GM19239 (cell line): Measurements from ENCODE around the gene TENM3.

Experiments
- DNase-seq: peaks from one replicate; pipeline ENCODE4 v3.0.0; 2011; ENCODE audit warnings: low spot score; ENCODE audit not compliant: insufficient read length
- FAIRE-seq: peaks from 2 replicates; lab custom pipeline; 2011; peaks lifted over from hg19 to GRCh38; lab: Jason Lieb, UNC

The TENM3 gene

GRCh38 chr4:182778222-182778982 is 535.2 kb downstream of the TENM3 start:
- DNase-seq: no peak
- FAIRE-seq: no peak

GRCh38 chr4:182786991-182787390 is 543.8 kb downstream of the TENM3 start:
- DNase-seq (no peak), FAIRE-seq (no peak)

- no peak for FAIRE-seq
- no peak for DNase-seq
These were observed 545.0 kb downstream of the TENM3 start for GRCh38 chr4:182788201-182788600.

GRCh38 chr4:182789529-182789928 is 546.3 kb downstream of the TENM3 start:
- no peak for FAIRE-seq

GRCh38 chr4:182795446-182796238 is 552.4 kb downstream of the TENM3 start:
- no peak for DNase-seq

More at GRCh38 chr4:182789529-182789928, 546.3 kb downstream of the TENM3 start:
- DNase-seq: no peak

DNA sequence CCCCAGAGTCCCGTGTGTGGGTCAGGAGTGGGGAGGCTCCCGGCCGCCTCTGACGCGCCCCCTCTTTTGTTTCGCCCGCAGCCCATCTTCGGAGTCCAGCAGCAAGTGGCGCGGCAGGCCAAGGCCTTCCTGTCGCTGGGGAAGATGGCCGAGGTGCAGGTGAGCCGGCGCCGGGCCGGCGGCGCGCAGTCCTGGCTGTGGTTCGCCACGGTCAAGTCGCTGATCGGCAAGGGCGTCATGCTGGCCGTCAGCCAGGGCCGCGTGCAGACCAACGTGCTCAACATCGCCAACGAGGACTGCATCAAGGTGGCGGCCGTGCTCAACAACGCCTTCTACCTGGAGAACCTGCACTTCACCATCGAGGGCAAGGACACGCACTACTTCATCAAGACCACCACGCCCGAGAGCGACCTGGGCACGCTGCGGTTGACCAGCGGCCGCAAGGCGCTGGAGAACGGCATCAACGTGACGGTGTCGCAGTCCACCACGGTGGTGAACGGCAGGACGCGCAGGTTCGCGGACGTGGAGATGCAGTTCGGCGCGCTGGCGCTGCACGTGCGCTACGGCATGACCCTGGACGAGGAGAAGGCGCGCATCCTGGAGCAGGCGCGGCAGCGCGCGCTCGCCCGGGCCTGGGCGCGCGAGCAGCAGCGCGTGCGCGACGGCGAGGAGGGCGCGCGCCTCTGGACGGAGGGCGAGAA is 556.5 kb downstream of the TENM3 start:
- no peak for DNase-seq
- no peak for FAIRE-seq

More at GRCh38 chr4:182795446-182796238, 552.4 kb downstream of the TENM3 start:
- no peak for FAIRE-seq

GRCh38 chr4:182800216-182800515 is 557.0 kb downstream of the TENM3 start:
- DNase-seq: no peak
- no peak for FAIRE-seq

- no peak for FAIRE-seq
- no peak for DNase-seq
These were observed 558.4 kb downstream of the TENM3 start for GRCh38 chr4:182801636-182802035.

- no peak for DNase-seq
- FAIRE-seq: no peak
These were observed 559.4 kb downstream of the TENM3 start for GRCh38 chr4:182802621-182803020.

- FAIRE-seq: no peak
These were observed 560.0 kb downstream of the TENM3 start for GRCh38 chr4:182803235-182803634.

DNA sequence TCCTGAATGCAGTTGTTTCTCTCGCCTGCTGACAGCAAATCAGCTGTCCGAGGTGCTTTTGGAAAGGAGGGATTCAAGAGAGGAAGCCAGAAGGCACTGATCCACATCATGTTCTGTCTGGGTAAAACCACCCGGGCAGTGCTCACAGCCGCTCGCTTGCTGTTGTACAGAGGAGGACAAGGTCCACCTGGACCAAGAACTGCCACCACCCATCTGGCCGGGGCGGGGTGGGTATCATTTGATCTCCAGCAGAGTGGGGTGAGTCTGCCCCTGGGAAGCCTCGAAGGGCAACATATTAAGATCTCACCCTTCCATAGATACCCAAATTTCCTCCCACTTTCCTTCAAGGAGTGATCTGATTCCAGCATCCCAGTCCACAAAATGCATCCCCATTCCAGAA is 560.9 kb downstream of the TENM3 start:
- no peak for FAIRE-seq
- DNase-seq: no peak

More at GRCh38 chr4:182803235-182803634, 560.0 kb downstream of the TENM3 start:
- no peak for DNase-seq

DNA sequence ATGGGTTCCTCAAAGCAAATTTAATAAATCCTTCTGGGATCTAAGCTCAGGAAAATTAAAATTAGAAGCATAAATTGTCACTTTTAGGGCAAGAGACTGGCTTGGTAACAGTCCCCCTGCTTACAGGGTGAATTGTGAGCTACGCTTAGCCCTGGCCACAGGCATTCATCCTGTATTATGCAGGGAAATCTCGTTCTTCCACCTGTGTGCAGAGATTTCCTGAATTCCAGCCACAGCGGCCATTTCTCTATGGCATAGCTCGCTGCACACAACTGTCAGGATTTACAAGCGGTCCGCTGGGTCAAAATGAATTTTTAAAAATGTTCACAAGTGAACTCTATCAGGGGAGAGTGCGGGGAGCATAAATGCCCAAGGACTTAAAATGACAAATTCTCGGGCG is 562.1 kb downstream of the TENM3 start:
- FAIRE-seq (no peak), DNase-seq (no peak)

- DNase-seq (no peak), FAIRE-seq (no peak)
These were observed 562.5 kb downstream of the TENM3 start for GRCh38 chr4:182805750-182806149.

- peak; percentile 72 for FAIRE-seq
- peak; percentile 58 for DNase-seq
These were observed 563.4 kb downstream of the TENM3 start for GRCh38 chr4:182806259-182807252.

GRCh38 chr4:182807346-182807745 is 564.1 kb downstream of the TENM3 start:
- DNase-seq: no peak

DNA sequence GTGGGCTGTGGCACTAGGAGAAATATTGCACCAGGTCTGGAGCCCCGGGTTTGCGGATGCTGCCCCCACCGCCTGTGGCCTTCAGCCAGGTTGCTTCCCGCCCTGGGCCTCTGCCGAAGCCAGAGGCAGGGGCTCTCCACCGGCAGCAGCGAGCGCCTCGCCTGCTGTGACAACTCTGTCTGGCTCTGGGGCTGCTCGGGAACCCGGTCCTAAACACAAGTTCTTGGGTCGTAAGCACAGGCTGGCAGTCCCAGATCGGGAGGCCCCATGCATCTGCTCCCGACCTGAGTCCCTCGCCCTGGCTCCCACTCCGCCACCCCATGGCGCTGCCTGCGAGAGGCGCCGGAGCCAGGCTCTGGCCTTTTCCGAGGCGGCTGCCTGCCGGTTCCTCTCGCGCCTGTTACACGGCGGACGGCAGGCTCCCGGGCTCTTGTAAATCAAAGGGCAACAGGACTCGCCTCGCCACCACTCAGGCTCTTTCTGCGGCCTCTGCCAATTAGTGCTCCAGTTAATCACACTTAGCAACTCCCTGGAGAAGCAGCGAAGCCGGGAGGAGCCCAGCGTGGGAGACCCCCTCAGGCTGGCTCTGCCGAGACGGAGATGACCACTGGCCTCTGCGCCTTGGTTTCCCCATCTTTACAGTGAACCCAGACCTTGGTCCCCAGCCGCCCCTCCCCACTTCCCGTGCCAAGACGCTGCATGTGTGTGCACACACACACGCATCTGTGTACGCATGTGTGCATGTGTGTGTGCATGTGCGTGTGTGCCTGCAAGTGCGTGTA is 564.8 kb downstream of the TENM3 start:
- FAIRE-seq (no peak), DNase-seq (no peak)

More at GRCh38 chr4:182807346-182807745, 564.1 kb downstream of the TENM3 start:
- FAIRE-seq: no peak

DNA sequence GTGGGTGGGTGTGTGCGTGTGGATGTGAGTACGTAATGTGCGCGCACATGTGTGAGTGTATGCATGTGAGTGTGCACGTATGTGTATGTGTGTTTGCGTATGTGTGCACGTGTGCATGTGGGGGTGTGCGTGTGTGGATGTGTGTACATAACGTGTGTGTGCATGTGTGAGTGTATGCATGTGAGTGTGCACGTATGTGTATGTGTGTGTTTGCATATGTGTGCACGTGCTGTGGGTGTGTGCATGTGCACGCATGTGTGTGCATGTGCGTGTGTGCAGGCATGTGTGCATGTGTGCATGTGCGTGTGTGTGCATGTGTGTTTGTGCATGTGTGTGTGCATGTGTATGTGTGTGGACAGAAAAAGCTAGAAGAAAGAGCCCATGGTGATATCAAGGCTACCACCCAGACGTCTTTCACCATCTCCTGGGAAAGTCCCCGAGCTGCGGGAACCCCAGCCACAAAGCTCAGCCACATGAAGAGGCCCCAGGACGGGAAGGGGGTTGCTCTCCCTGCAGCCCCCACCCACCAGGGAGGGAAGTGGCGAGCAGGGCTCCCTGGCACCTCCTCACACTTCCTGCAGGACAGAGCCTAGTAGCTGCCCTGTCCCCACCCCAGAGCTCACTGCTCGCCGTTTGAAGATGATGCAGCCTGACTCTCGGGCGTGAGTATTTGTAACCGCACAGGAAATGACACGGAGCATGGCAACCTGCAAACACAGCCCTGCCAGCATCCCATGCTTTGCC is 565.6 kb downstream of the TENM3 start:
- DNase-seq (peak; percentile 54), FAIRE-seq (no peak)

DNA sequence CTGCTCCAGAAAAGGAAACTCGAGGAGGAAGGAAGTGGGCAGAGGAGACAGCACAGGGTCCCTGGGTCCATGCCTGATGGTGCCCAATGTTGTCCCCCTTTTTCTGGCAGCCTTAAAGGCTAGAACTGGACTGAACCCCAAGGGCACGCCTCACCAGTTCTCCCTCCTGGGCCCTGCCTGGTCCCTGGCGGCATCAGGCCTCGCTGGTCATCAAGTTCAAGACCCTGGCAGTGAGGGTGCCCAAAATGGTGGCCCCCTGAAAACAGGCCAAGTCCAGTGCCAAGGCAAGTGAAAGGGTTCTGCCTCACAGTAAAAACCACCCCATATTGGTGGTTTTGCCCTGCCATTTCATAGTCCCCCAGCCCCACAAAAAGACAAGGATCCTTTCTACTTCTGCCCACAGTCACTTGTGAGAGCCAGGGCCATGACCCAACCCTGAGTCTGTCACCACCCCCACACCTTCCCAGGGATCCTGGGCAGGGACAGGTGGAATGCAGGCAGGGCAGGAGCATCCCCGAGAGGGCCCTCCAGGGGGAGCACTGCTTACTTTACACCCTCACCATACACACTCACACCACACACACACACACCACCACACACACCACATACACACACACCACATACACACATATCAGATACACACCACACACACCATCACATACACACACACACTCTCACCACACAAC is 566.4 kb downstream of the TENM3 start:
- FAIRE-seq (peak; percentile 80), DNase-seq (no peak)
